Activated T-cell treated with anti-CD3 and anti-CD28 coated beads for 4 hours (primary cell): ENCODE data around the gene SERHL2.
"Not testable (repeated sequence)": the region's sequence is repeated elsewhere in the genome, so short reads cannot be mapped to it uniquely, and the experiment has no call there.

Experiments used
- DNase-seq: peaks from one replicate; pipeline ENCODE4 v3.0.0-alpha.2; 2020

SERHL2 gene

GRCh38 chr22:42553475-42554361, at the start of gene SERHL2:
Gene SERHL2 (plus strand): TSS chr22:42553956. CDS start chr22:42554021, 65 bp downstream.
- peak; percentile 73 for DNase-seq

- DNase-seq = not testable (repeated sequence)
Observed at GRCh38 chr22:42508327-42508974, 45.3 kb upstream of the SERHL2 start.

GRCh38 chr22:42508975-42509364, 44.8 kb upstream of the SERHL2 start:
- DNase-seq = not testable (repeated sequence)

GRCh38 chr22:42509548-42509947, 44.2 kb upstream of the SERHL2 start:
- no peak for DNase-seq

GRCh38 chr22:42511401-42511891, 42.3 kb upstream of the SERHL2 start:
- DNase-seq = no peak

GRCh38 chr22:42512273-42512990, 41.3 kb upstream of the SERHL2 start:
- DNase-seq = not testable (repeated sequence)

- not testable (repeated sequence) for DNase-seq
Observed at GRCh38 chr22:42514331-42514730, 39.4 kb upstream of the SERHL2 start.

- DNase-seq = not testable (repeated sequence)
Observed at GRCh38 chr22:42515304-42515703, 38.5 kb upstream of the SERHL2 start.

GRCh38 chr22:42515896-42516295, 37.9 kb upstream of the SERHL2 start:
- no peak for DNase-seq

GRCh38 chr22:42517103-42517502, 36.7 kb upstream of the SERHL2 start:
- DNase-seq = not testable (repeated sequence)

- DNase-seq = not testable (repeated sequence)
Observed at GRCh38 chr22:42518638-42519524, 34.9 kb upstream of the SERHL2 start.

GRCh38 chr22:42519525-42520401, 34.0 kb upstream of the SERHL2 start, which contains the start of gene RRP7A:
Gene RRP7A (minus strand): TSS chr22:42519796. CDS start chr22:42519786, 10 bp downstream.
- peak; percentile 78 for DNase-seq

- no peak for DNase-seq
Observed at GRCh38 chr22:42521228-42521546, 32.6 kb upstream of the SERHL2 start.

- no peak for DNase-seq
Observed at GRCh38 chr22:42522546-42522945, 31.2 kb upstream of the SERHL2 start.

GRCh38 chr22:42528591-42529307, 25.0 kb upstream of the SERHL2 start:
- no peak for DNase-seq

- not testable (repeated sequence) for DNase-seq
Observed at GRCh38 chr22:42529435-42529834, 24.3 kb upstream of the SERHL2 start.

- not testable (repeated sequence) for DNase-seq
Observed at GRCh38 chr22:42531401-42532084, 22.2 kb upstream of the SERHL2 start.

- no peak for DNase-seq
Observed at GRCh38 chr22:42533638-42533977, 20.1 kb upstream of the SERHL2 start.

GRCh38 chr22:42535082-42535731, 18.5 kb upstream of the SERHL2 start:
- not testable (repeated sequence) for DNase-seq
